Measurements from ENCODE around the gene ZDHHC16. TPM values are rescaled to one million over a fixed set of nuclear protein-coding genes. Genes with fewer than 3 reads are reported as not detected.

ZDHHC16 gene
- total RNA-seq, 4 donors from 2014 or later = 1.8 to 31.8 (median 19.0) TPM

DNA sequence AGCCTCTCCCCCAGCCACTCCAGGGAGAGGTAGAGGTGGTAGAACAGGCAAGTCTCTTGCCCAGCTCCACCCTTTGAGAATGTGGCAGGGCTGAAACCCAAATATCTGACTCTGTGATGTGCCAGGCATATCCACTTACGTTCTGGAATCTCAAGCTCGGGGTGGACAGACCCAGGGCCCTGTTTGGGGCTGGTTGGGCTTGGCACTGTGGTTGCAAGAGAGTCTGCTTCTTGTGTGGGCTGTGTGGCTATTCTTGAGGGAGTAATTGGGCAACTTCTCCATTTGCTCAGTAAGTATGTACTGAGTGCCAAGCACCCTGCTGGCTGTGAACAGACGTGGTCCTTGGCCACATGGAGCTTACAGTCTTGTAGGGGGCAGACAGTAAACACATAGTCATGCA, 57.4 kb downstream of the ZDHHC16 start:
- TF ChIP-seq CTCF (IDR thresholded peaks at IDR 0.05) (no peak), POLR2A (IDR thresholded peaks at IDR 0.05) (no peak)
- H3K9me3 ChIP-seq = no peaks in the 10 kb centered on the region
- intact Hi-C loops (cut with DNase I; ENCODE audit: low total_unique reads) = no loop called here
- H3K36me3 ChIP-seq = no peaks in the 10 kb centered on the region
- H3K27me3 ChIP-seq = no peaks in the 10 kb centered on the region
- no peaks in the 10 kb centered on the region for H3K4me1 ChIP-seq
- H3K4me3 ChIP-seq = no peak overlapping the region
- no peak overlapping the region for H3K27ac ChIP-seq
- DNase-seq = no peak

DNA sequence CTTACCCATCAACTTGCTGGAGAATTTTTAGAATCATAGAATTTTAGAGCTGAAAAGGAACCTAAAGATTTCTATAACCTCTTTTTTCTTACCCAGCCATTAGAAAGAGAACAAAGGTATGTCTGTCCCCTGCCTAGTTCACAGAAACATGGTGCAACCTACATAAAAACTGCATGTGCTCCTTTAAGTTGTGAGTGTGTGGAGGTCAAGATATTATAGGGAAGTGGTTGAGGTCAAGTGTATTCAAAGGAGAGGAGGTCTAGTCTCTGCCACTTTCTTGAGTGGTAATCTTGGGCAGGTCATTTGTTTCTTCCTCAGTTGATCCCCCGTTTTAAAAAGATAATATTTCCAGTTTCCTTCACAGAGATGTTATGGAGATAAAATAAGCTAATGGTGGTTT, 59.2 kb downstream of the ZDHHC16 start:
- Histone ChIP-seq H3K36me3 (no peaks in the 10 kb centered on the region), H3K9me3 (no peaks in the 10 kb centered on the region), H3K4me3 (no peak overlapping the region), H3K27ac (no peak overlapping the region), H3K4me1 (no peaks in the 10 kb centered on the region), H3K27me3 (no peaks in the 10 kb centered on the region)
- intact Hi-C loops (cut with DNase I; ENCODE audit: low total_unique reads) = no loop called here
- TF ChIP-seq POLR2A (IDR thresholded peaks at IDR 0.05) = no peak
- TF ChIP-seq CTCF (IDR thresholded peaks at IDR 0.05) = no peak
- no peak for DNase-seq

DNA sequence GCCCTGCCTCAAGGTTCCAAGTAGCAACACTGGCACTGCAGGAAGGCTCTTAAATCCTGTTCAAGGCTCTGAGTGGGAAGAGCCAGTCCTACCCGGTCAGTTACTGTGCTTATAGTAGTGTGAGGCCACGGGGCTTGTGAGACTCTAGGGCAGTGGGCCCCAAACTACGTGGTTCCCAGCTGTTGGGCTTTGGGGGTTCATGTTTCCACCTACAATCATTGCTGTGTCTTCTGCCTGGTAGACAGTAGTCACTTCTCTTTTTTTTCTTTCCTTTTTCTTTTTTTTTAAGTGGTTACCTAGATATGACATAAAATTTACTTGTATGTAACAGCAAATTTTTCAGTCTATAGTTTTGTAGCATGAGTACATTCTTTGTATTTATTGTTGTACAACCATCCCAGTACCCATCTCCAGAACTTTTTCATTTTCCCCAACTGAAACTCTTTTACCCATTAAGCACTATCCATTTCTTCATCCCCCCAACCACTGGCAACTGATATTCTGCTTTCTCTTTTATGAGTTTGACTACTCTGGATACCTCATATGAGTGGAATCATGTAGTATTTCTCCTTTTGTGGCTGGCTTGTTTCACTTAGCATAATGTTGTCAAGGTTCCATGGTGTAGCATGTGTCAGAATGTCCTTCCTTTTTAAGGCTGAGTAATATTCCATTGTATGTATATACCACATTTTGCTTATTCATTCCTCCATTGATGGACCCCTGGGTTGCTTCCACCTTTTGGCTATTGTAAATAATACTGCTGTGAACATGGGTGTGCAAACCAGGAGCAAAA, 60.4 kb downstream of the ZDHHC16 start:
- H3K4me3 ChIP-seq = no peak overlapping the region
- no peaks in the 10 kb centered on the region for H3K36me3 ChIP-seq
- H3K27ac ChIP-seq = no peak overlapping the region
- DNase-seq = no peak
- no peaks in the 10 kb centered on the region for H3K4me1 ChIP-seq
- intact Hi-C loops (cut with DNase I; ENCODE audit: low total_unique reads) = no loop called here
- no peak for TF ChIP-seq CTCF (IDR thresholded peaks at IDR 0.05)
- H3K9me3 ChIP-seq = no peaks in the 10 kb centered on the region
- H3K27me3 ChIP-seq = no peaks in the 10 kb centered on the region

Small RNA genes lying within 50 kb of the gene (small RNA-seq; reads per million reads assigned to genes)
- not detected for gene RF00019

Other genes starting within 250 kb of the ZDHHC16 start
- 10 to 100 TPM in 3 of 4 donors, 1 to 10 TPM in 1; 5.3 to 25.8 (median 14.0) TPM for gene ARHGAP19, start 153.5 kb upstream of the ZDHHC16 start, total RNA-seq
- 1 to 10 TPM; 1.8 to 6.9 (median 3.2) TPM for gene FRAT1, start 126.9 kb upstream of the ZDHHC16 start, total RNA-seq
- gene FRAT2, start 111.4 kb upstream of the ZDHHC16 start, total RNA-seq = 10 to 100 TPM in 1 of 4 donors, 1 to 10 TPM in 3; 2.4 to 14.9 (median 4.8) TPM
- gene RRP12, start 44.8 kb upstream of the ZDHHC16 start, total RNA-seq = 10 to 100 TPM; 14.8 to 27.6 (median 25.0) TPM
- 100 to 1,000 TPM; 106 to 142 (median 127) TPM for gene PGAM1, start 20.0 kb upstream of the ZDHHC16 start, total RNA-seq
- 100 to 1,000 TPM in 1 of 4 donors, 10 to 100 TPM in 3; 26.7 to 349 (median 48.3) TPM for gene EXOSC1, start 169 bp upstream of the ZDHHC16 start, total RNA-seq
- gene MMS19, start 52.2 kb downstream of the ZDHHC16 start, total RNA-seq = 10 to 100 TPM; 44.6 to 87.7 (median 73.7) TPM
- 10 to 100 TPM in 1 of 4 donors, 1 to 10 TPM in 2, under 1 TPM in 1; 0.29 to 25.9 (median 6.7) TPM for gene UBTD1, start 52.7 kb downstream of the ZDHHC16 start, total RNA-seq
- under 1 TPM in 2 of 4 donors, not detected in 2; 0.43 to 0.48 TPM for gene ANKRD2, start 126.6 kb downstream of the ZDHHC16 start, total RNA-seq
- 1 to 10 TPM in 2 of 4 donors, under 1 TPM in 2; 0.26 to 2.5 (median 0.97) TPM for gene HOGA1, start 138.2 kb downstream of the ZDHHC16 start, total RNA-seq
- gene C10orf62, start 143.5 kb downstream of the ZDHHC16 start, total RNA-seq = not detected
- 10 to 100 TPM in 3 of 4 donors, 1 to 10 TPM in 1; 3.1 to 11.5 (median 10.8) TPM for gene MORN4, start 187.3 kb downstream of the ZDHHC16 start, total RNA-seq
- gene PI4K2A, start 194.5 kb downstream of the ZDHHC16 start, total RNA-seq = 10 to 100 TPM in 3 of 4 donors, 1 to 10 TPM in 1; 5.6 to 14.7 (median 11.9) TPM
- gene AVPI1, start 241.1 kb downstream of the ZDHHC16 start, total RNA-seq = 10 to 100 TPM in 2 of 4 donors, 1 to 10 TPM in 1, under 1 TPM in 1; 0.51 to 15.1 (median 10.8) TPM

Data from uterus (tissue), 4 donors.